ENCODE results near the gene CBLB. TPM values are rescaled to one million over a fixed set of nuclear protein-coding genes. Genes with fewer than 3 reads are reported as not detected.

The CBLB gene
- polyA plus RNA-seq, 2 of the 4 experiments (the other 2 are of a cell fraction): 6.8 to 16.2 TPM

DNA sequence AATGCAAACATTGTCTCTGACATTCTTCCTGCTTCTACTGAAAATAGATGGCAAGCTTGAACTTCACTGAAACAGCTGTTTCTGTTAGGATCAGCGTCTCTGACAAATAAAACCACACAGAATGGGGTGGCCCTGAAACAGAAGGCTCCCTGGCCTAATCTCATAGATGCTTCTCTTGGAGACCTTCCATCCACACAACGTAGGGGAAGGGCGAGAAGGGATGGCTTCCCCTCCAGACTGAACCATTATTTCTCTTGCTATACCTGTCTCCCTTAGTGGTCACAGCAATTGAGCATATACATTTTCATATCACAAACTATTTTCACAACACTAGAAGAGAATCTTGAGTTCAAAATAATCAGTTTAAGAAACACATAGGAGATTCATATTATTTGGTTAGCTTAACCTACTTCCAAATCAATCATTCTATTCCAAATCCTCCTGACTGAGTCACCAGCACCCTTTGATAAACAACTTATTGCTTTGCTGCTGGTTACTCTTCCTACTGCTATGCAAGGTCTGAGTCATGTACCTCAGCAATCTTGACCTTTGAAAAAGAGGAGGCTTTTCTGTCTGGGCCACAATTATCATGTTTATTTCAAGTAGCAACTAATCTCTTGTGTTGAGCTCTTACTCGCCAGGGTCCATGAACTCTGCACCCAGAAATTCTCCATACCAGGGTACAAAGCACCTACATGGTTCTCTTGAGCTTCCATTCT lies 45.5 kb downstream of the CBLB start:
- Histone ChIP-seq H3K27ac (peak overlapping the region; percentile 71 to 85), H3K4me2 (peak overlapping the region; percentile 74), H3K4me1 (peaks cover 50% of the 10 kb centered on the region), H3K9me3 (no peaks in the 10 kb centered on the region), H3K4me3 (no peak overlapping the region; the same call in 2 of the 3 replicates)
- peak; percentile 82 to 88; a peak in 5 of 6 replicates for ATAC-seq
- peak; percentile 94 for FAIRE-seq
- POLR2A ChIA-PET: no interaction called here
- DNase-seq (ENCODE audit: low read depth in 1 of 2, low spot score in 1 of 2): peak; percentile 23 to 65
- WGBS (ENCODE audit: missing lambda C conversion rate): 54% methylated on average over 4 of the region's 4 CpGs
- CTCF ChIA-PET: no interaction called here
- TF ChIP-seq FOSL2 (IDR thresholded peaks at IDR 0.05): peak; percentile 67
- TF ChIP-seq FOSL2 (CRISPR knock-in tag; IDR thresholded peaks at IDR 0.05): peak; percentile 90
- no peak for TF ChIP-seq ZSCAN20 (CRISPR knock-in tag; IDR thresholded peaks at IDR 0.05)
- TF ChIP-seq EP300 (IDR thresholded peaks at IDR 0.05): 0 out of 5 replicates have a peak, but pooled peaks of 1 of the 2 experiments have one; percentile 16
- no peak for TF ChIP-seq CHD2 (IDR thresholded peaks at IDR 0.05; ENCODE audit: low read length, partially characterized antibody)
- TF ChIP-seq SMC3 (IDR thresholded peaks at IDR 0.05): no peak
- no peak for TF ChIP-seq ZFP36 (IDR thresholded peaks at IDR 0.05; ENCODE audit: borderline replicate concordance, partially characterized antibody)
- TF ChIP-seq RCOR1 (IDR thresholded peaks at IDR 0.05; ENCODE audit: low read depth, low read length): no peak
- TF ChIP-seq HOXA7 (CRISPR knock-in tag; IDR thresholded peaks at IDR 0.05): no peak
- TF ChIP-seq, protein P1, sequence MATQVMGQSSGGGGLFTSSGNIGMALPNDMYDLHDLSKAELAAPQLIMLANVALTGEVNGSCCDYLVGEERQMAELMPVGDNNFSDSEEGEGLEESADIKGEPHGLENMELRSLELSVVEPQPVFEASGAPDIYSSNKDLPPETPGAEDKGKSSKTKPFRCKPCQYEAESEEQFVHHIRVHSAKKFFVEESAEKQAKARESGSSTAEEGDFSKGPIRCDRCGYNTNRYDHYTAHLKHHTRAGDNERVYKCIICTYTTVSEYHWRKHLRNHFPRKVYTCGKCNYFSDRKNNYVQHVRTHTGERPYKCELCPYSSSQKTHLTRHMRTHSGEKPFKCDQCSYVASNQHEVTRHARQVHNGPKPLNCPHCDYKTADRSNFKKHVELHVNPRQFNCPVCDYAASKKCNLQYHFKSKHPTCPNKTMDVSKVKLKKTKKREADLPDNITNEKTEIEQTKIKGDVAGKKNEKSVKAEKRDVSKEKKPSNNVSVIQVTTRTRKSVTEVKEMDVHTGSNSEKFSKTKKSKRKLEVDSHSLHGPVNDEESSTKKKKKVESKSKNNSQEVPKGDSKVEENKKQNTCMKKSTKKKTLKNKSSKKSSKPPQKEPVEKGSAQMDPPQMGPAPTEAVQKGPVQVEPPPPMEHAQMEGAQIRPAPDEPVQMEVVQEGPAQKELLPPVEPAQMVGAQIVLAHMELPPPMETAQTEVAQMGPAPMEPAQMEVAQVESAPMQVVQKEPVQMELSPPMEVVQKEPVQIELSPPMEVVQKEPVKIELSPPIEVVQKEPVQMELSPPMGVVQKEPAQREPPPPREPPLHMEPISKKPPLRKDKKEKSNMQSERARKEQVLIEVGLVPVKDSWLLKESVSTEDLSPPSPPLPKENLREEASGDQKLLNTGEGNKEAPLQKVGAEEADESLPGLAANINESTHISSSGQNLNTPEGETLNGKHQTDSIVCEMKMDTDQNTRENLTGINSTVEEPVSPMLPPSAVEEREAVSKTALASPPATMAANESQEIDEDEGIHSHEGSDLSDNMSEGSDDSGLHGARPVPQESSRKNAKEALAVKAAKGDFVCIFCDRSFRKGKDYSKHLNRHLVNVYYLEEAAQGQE (IDR thresholded peaks at IDR 0.05): no peak
- no peak for TF ChIP-seq PHF8 (IDR thresholded peaks at IDR 0.05; ENCODE audit: borderline replicate concordance, low read depth)
- TF ChIP-seq, protein P2, sequence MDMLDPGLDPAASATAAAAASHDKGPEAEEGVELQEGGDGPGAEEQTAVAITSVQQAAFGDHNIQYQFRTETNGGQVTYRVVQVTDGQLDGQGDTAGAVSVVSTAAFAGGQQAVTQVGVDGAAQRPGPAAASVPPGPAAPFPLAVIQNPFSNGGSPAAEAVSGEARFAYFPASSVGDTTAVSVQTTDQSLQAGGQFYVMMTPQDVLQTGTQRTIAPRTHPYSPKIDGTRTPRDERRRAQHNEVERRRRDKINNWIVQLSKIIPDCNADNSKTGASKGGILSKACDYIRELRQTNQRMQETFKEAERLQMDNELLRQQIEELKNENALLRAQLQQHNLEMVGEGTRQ (IDR thresholded peaks at IDR 0.05): no peak
- no peak for TF ChIP-seq SREBF2 (IDR thresholded peaks at IDR 0.05)
- TF ChIP-seq RFX5 (IDR thresholded peaks at IDR 0.05): no peak
- peak; percentile 24; the same call in 1 of the 2 replicates for TF ChIP-seq GATA3 (IDR thresholded peaks at IDR 0.05; ENCODE audit: borderline replicate concordance)
- TF ChIP-seq, protein P3, sequence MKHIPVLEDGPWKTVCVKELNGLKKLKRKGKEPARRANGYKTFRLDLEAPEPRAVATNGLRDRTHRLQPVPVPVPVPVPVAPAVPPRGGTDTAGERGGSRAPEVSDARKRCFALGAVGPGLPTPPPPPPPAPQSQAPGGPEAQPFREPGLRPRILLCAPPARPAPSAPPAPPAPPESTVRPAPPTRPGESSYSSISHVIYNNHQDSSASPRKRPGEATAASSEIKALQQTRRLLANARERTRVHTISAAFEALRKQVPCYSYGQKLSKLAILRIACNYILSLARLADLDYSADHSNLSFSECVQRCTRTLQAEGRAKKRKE (CRISPR knock-in tag; IDR thresholded peaks at IDR 0.05; ENCODE audit: low read depth): no peak
- TF ChIP-seq NPAS2 (CRISPR knock-in tag; IDR thresholded peaks at IDR 0.05; ENCODE audit: borderline replicate concordance): no peak
- TF ChIP-seq CEBPB (IDR thresholded peaks at IDR 0.05): no peak
- TF ChIP-seq, protein P4, sequence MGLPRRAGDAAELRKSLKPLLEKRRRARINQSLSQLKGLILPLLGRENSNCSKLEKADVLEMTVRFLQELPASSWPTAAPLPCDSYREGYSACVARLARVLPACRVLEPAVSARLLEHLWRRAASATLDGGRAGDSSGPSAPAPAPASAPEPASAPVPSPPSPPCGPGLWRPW (IDR thresholded peaks at IDR 0.05): no peak
- no peak for TF ChIP-seq FOXS1 (CRISPR knock-in tag; IDR thresholded peaks at IDR 0.05)
- no peak for TF ChIP-seq EHMT2 (IDR thresholded peaks at IDR 0.05; ENCODE audit: low read depth)
- TF ChIP-seq RNF2 (IDR thresholded peaks at IDR 0.05; ENCODE audit: borderline replicate concordance, low read depth): no peak
- peak; percentile 76 for TF ChIP-seq JUNB (IDR thresholded peaks at IDR 0.05)
- TF ChIP-seq TP53 (CRISPR knock-in tag; IDR thresholded peaks at IDR 0.05): no peak
- TF ChIP-seq, protein P5, sequence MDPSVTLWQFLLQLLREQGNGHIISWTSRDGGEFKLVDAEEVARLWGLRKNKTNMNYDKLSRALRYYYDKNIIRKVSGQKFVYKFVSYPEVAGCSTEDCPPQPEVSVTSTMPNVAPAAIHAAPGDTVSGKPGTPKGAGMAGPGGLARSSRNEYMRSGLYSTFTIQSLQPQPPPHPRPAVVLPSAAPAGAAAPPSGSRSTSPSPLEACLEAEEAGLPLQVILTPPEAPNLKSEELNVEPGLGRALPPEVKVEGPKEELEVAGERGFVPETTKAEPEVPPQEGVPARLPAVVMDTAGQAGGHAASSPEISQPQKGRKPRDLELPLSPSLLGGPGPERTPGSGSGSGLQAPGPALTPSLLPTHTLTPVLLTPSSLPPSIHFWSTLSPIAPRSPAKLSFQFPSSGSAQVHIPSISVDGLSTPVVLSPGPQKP (IDR thresholded peaks at IDR 0.05; ENCODE audit: low read depth, low read length): no peak
- TF ChIP-seq CBX8 (IDR thresholded peaks at IDR 0.05): no peak

Data from A549 (cell line).